ENCODE results near the gene VWCE. TPM values are rescaled to one million over a fixed set of nuclear protein-coding genes. Genes with fewer than 3 reads are reported as not detected.
"Not testable (repeated sequence)": the region's sequence is repeated elsewhere in the genome, so short reads cannot be mapped to it uniquely, and the experiment has no call there.

The VWCE gene
- total RNA-seq, 1 donor from 2014 or later, result 34.0 TPM

GRCh38 chr11:61245284-61245964 lies 49.7 kb downstream of the VWCE start:
- not testable (repeated sequence) for H3K36me3 Mint-ChIP-seq (ENCODE audit: insufficient read depth); H3K4me1 Mint-ChIP-seq (ENCODE audit: low read depth); H3K27ac Mint-ChIP-seq; H3K27me3 Mint-ChIP-seq; H3K9me3 Mint-ChIP-seq (ENCODE audit: low read depth); DNase-seq (ENCODE audit: low spot score, unreplicated experiment); H3K4me3 Mint-ChIP-seq (ENCODE audit: low read depth)

GRCh38 chr11:61241526-61241925 lies 53.6 kb downstream of the VWCE start:
- DNase-seq (ENCODE audit: low spot score, unreplicated experiment); H3K27ac Mint-ChIP-seq; H3K27me3 Mint-ChIP-seq; H3K4me3 Mint-ChIP-seq (ENCODE audit: low read depth); H3K9me3 Mint-ChIP-seq (ENCODE audit: low read depth); H3K36me3 Mint-ChIP-seq (ENCODE audit: insufficient read depth); H3K4me1 Mint-ChIP-seq (ENCODE audit: low read depth): not testable (repeated sequence)

DNA sequence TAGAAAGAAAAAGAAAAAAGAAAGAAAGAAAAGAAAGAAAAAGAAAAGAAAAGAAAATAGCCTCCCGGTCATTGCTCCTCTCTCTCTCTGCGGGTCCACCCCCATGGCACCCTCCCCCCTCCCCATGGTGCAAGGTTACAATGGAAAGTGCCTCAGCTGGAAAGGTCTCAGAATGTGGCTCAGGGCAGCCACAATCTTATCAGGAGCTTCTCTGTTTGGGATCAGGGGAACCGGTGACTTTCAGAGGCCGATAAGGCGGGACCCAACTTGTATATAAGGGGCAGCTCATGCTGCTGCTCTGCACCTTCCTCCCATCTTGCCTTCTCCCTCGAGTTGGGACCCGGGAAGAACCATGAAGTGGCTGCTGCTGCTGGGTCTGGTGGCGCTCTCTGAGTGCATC lies 54.2 kb downstream of the VWCE start, which contains the start of gene PGA5:
Gene PGA5 (plus strand): TSS at position 301 of the 400 bp plus-strand sequence. CDS start 52 bp downstream, at position 353.
- not testable (repeated sequence) for DNase-seq (ENCODE audit: low spot score, unreplicated experiment); H3K4me1 Mint-ChIP-seq (ENCODE audit: low read depth); H3K36me3 Mint-ChIP-seq (ENCODE audit: insufficient read depth); H3K9me3 Mint-ChIP-seq (ENCODE audit: low read depth); H3K27me3 Mint-ChIP-seq; H3K4me3 Mint-ChIP-seq (ENCODE audit: low read depth); H3K27ac Mint-ChIP-seq

DNA sequence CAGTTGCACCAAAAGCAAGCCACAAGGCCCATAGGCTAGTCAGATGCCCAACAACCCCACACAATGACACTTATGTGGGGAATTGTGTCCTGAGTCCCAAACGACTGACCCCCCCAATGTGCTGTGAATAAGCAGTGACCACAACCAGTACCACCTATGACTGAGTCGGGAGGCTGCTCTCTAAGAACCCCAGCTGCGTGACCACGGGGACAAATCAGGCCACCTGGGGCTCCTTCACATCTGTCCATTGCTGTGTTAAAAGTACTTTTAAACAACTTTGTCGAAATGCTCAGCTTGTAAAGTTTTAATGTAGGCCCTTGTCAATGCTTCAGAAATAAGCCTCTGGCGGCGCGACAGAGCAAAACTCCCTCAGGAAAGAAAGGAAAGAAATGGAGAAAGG lies 54.8 kb downstream of the VWCE start:
- H3K4me1 Mint-ChIP-seq (ENCODE audit: low read depth); H3K27me3 Mint-ChIP-seq; H3K27ac Mint-ChIP-seq; H3K4me3 Mint-ChIP-seq (ENCODE audit: low read depth); H3K9me3 Mint-ChIP-seq (ENCODE audit: low read depth); DNase-seq (ENCODE audit: low spot score, unreplicated experiment); H3K36me3 Mint-ChIP-seq (ENCODE audit: insufficient read depth): not testable (repeated sequence)

DNA sequence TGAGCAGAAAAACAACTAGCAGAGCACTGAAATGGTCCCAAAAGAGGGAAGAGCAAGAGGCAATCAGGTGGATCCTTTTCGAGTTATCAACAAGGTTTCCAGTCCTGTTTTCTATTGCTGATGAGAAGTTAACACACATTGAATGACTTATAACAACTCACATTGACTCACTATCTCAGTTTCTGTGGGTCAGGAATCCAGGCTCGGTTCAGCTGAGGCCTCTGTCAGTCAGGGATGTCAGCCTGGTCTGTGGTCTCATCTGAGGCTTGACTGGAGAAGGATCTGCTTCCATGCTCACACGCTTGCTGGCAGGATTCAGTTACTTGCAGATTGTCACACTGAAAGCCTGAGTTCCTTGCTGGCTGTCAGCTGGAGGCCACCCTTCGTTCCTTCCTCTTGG lies 58.0 kb downstream of the VWCE start:
- not testable (repeated sequence) for H3K27ac Mint-ChIP-seq; DNase-seq (ENCODE audit: low spot score, unreplicated experiment); H3K9me3 Mint-ChIP-seq (ENCODE audit: low read depth); H3K27me3 Mint-ChIP-seq; H3K4me1 Mint-ChIP-seq (ENCODE audit: low read depth); H3K36me3 Mint-ChIP-seq (ENCODE audit: insufficient read depth); H3K4me3 Mint-ChIP-seq (ENCODE audit: low read depth)

- not testable (repeated sequence) for H3K4me1 Mint-ChIP-seq (ENCODE audit: low read depth); DNase-seq (ENCODE audit: low spot score, unreplicated experiment); H3K27me3 Mint-ChIP-seq; H3K27ac Mint-ChIP-seq; H3K4me3 Mint-ChIP-seq (ENCODE audit: low read depth); H3K36me3 Mint-ChIP-seq (ENCODE audit: insufficient read depth); H3K9me3 Mint-ChIP-seq (ENCODE audit: low read depth)
Measured at GRCh38 chr11:61232548-61233145, 62.5 kb downstream of the VWCE start.

DNA sequence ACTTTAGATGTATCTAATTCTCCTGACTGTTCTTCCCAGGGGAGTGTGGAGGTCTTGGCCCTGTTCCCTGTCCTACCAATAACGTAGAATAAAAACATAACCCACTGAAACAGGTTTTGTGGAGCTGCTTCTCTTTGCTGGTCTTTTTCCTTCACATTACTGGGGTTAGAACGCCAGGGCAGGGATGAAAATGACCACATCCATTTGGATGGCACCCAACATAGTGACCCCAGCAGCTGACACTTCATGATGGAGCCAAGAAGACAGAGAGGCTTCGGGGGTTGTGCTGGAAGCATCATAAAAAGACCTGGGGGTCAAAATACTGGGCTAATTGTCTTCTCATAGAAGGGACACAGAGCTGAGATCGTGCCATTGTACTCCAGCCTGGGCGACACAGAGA lies 63.5 kb downstream of the VWCE start:
- H3K9me3 Mint-ChIP-seq (ENCODE audit: low read depth); DNase-seq (ENCODE audit: low spot score, unreplicated experiment); H3K27ac Mint-ChIP-seq; H3K36me3 Mint-ChIP-seq (ENCODE audit: insufficient read depth); H3K4me3 Mint-ChIP-seq (ENCODE audit: low read depth); H3K27me3 Mint-ChIP-seq; H3K4me1 Mint-ChIP-seq (ENCODE audit: low read depth): not testable (repeated sequence)

- not testable (repeated sequence) for H3K27me3 Mint-ChIP-seq; H3K36me3 Mint-ChIP-seq (ENCODE audit: insufficient read depth); DNase-seq (ENCODE audit: low spot score, unreplicated experiment)
Measured at GRCh38 chr11:61231033-61231432, 64.1 kb downstream of the VWCE start.

DNA sequence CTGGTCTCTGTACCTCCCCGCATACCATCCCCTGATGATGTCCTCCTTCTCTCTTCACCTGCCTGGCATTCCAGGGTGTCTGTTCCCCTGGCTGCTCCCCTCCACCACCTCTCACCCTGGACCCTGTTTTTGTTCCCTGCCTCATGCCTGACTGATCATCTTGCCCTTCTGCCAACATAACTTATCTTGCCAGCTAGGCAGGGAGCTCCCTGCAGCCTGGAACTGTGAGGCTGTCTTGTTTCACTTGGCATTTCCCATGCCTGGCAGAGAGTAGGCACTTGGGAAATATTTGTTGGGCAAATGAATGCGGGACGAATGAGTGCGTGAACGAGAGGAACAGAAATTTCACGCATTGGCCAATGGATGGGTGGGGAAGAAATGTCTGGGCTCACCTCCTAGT lies 65.7 kb downstream of the VWCE start:
- H3K4me1 Mint-ChIP-seq (ENCODE audit: low read depth); DNase-seq (ENCODE audit: low spot score, unreplicated experiment); H3K36me3 Mint-ChIP-seq (ENCODE audit: insufficient read depth); H3K9me3 Mint-ChIP-seq (ENCODE audit: low read depth); H3K27ac Mint-ChIP-seq; H3K27me3 Mint-ChIP-seq; H3K4me3 Mint-ChIP-seq (ENCODE audit: low read depth): not testable (repeated sequence)

More at GRCh38 chr11:61231033-61231432, 64.1 kb downstream of the VWCE start:
- H3K9me3 Mint-ChIP-seq (ENCODE audit: low read depth); H3K4me1 Mint-ChIP-seq (ENCODE audit: low read depth); H3K4me3 Mint-ChIP-seq (ENCODE audit: low read depth); H3K27ac Mint-ChIP-seq: not testable (repeated sequence)

DNA sequence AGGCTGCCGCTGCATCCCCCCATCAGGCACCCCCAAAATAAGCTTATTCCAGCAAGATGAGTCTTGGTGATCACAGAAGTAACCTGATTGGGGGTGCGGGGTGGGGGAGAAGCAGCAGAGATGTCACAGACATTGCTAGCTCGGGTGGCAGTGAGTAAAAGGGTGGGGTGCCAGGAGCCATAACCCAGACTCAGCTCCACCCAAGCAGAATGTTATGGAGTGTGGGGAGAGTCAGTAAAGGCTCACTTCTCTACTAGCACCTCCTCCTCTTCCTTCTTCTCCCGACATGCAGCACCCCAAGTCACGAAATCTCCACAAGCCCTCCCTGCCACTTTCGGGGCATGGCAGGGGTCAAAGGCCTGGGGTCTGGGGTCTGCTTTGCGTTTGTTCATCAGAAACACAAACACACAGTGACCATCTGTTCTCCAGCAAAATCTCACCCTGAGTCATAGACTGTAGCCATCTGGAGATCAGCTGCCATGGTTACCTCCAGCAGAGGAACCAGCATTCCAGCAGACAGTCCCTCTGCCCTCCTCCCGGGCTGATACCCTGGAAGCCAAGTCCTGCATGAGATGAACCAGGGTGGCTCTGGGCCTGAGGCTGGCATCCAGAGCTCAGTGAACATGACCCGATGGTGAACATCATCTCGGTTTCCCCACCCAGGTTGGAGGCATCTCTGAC lies 68.5 kb downstream of the VWCE start:
- H3K4me3 Mint-ChIP-seq (ENCODE audit: low read depth); H3K27me3 Mint-ChIP-seq; DNase-seq (ENCODE audit: low spot score, unreplicated experiment); H3K27ac Mint-ChIP-seq; H3K9me3 Mint-ChIP-seq (ENCODE audit: low read depth); H3K4me1 Mint-ChIP-seq (ENCODE audit: low read depth); H3K36me3 Mint-ChIP-seq (ENCODE audit: insufficient read depth): not testable (repeated sequence)

DNA sequence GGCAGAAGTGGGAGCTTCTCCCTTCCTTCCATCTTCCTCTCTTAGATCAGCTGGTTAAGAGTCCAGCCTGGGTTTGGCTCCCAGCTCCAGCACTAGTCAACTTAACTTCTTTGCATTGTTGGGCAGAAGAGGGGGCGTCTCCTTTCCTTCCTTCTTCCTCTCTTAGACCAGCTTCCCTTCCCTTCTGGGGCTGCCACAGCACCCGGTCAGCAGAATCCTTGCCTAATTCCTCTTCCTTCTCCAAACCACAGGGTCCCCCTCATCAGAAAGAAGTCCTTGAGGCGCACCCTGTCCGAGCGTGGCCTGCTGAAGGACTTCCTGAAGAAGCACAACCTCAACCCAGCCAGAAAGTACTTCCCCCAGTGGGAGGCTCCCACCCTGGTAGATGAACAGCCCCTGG lies 72.4 kb downstream of the VWCE start:
- not testable (repeated sequence) for H3K36me3 Mint-ChIP-seq (ENCODE audit: insufficient read depth); H3K4me3 Mint-ChIP-seq (ENCODE audit: low read depth); H3K4me1 Mint-ChIP-seq (ENCODE audit: low read depth); H3K27ac Mint-ChIP-seq; H3K27me3 Mint-ChIP-seq; DNase-seq (ENCODE audit: low spot score, unreplicated experiment); H3K9me3 Mint-ChIP-seq (ENCODE audit: low read depth)

GRCh38 chr11:61222047-61222446 lies 73.1 kb downstream of the VWCE start, which contains the start of gene PGA4:
Gene PGA4, plus strand, starts transcription at chr11:61222347. Its CDS starts 54 bp downstream, at chr11:61222401.
- H3K4me1 Mint-ChIP-seq (ENCODE audit: low read depth); H3K27ac Mint-ChIP-seq; H3K9me3 Mint-ChIP-seq (ENCODE audit: low read depth); DNase-seq (ENCODE audit: low spot score, unreplicated experiment); H3K36me3 Mint-ChIP-seq (ENCODE audit: insufficient read depth); H3K4me3 Mint-ChIP-seq (ENCODE audit: low read depth); H3K27me3 Mint-ChIP-seq: not testable (repeated sequence)

GRCh38 chr11:61219016-61219415 lies 76.1 kb downstream of the VWCE start:
- not testable (repeated sequence) for H3K4me1 Mint-ChIP-seq (ENCODE audit: low read depth); H3K27me3 Mint-ChIP-seq; H3K4me3 Mint-ChIP-seq (ENCODE audit: low read depth); DNase-seq (ENCODE audit: low spot score, unreplicated experiment); H3K9me3 Mint-ChIP-seq (ENCODE audit: low read depth); H3K36me3 Mint-ChIP-seq (ENCODE audit: insufficient read depth); H3K27ac Mint-ChIP-seq

Measured in progenitor cell of endocrine pancreas (in vitro differentiated cells).